A549 (cell line): ENCODE data around the gene PGM5. TPM values are rescaled to one million over a fixed set of nuclear protein-coding genes. Genes with fewer than 3 reads are reported as not detected.
"Not testable (repeated sequence)": the region's sequence is repeated elsewhere in the genome, so short reads cannot be mapped to it uniquely, and the experiment has no call there.

Source experiments
- ATAC-seq, 2 experiments: fragments of 200-7000 bp in 1 of 2; fragments of >200 bp in 1 of 2; cut with Nextera tagmentation in 1 of 2; cut with Tn5 transposase in 1 of 2; 3 replicates each; pipeline versions ENCODE4 v1.8.0 to v1.9.1; 2018 to 2020; ENCODE audit warnings: mild to moderate bottlenecking in 1 of 2, moderate library complexity in 1 of 2
- CTCF ChIA-PET: fragments of 300-600 bp; sonication (Branson Sonifier 250); formaldehyde crosslinking; extraction: SDS; loops from one replicate; lab custom pipeline; 2021; ENCODE audit warnings: antibody characterized with exemption, inconsistent platforms; lab: Yijun Ruan, JAX
- POLR2A ChIA-PET: fragments of 350-600 bp; formaldehyde crosslinking; extraction: SDS; loops from one replicate; lab custom pipeline; 2021; ENCODE audit warnings: antibody characterized with exemption, inconsistent platforms; lab: Yijun Ruan, JAX
- DNase-seq, 2 experiments: peaks; one replicate each; pipeline versions ENCODE4 v3.0.0 to v3.0.0-alpha.2; 2011 to 2016; ENCODE audit warnings: low read depth in 1 of 2, low spot score in 1 of 2
- FAIRE-seq: peaks from 2 replicates; lab custom pipeline; 2011; peaks lifted over from hg19 to GRCh38; lab: Jason Lieb, UNC
- H3K27ac ChIP-seq, 2 experiments: fragments of >200 bp; sonication (Bioruptor Twin); formaldehyde crosslinking; 3 replicates each; pipeline ENCODE4 v1.5.1; 2016 to 2017
- H3K4me1 ChIP-seq: fragments of >200 bp; sonication (Bioruptor Twin); formaldehyde crosslinking; 3 replicates; pipeline ENCODE4 v1.6.1; 2016
- H3K4me2 ChIP-seq: fragments of >200 bp; sonication (Bioruptor Twin); formaldehyde crosslinking; 3 replicates; pipeline ENCODE4 v1.6.1; 2016
- H3K4me3 ChIP-seq: fragments of >200 bp; sonication (Bioruptor Twin); formaldehyde crosslinking; 3 replicates; pipeline ENCODE4 v1.5.1; 2016
- H3K9me3 ChIP-seq: fragments of >200 bp; sonication (Bioruptor Twin); formaldehyde crosslinking; 3 replicates; pipeline ENCODE4 v1.6.1; 2016
- CBX2 ChIP-seq: fragments of 200-600 bp; sonication (generic); IDR thresholded peaks from 2 replicates; pipeline ENCODE4 v1.6.1; 2016; ENCODE audit warnings: low read depth, mild to moderate bottlenecking, borderline replicate concordance
- CTCF ChIP-seq: fragments of >200 bp; sonication (Bioruptor Twin); formaldehyde crosslinking; IDR thresholded peaks from 3 replicates; pipeline ENCODE4 v1.5.1; 2016
- ELK1 ChIP-seq: fragments of 150-350 bp; IDR thresholded peaks from 2 replicates; pipeline ENCODE4 v1.6.1; 2014; ENCODE audit warnings: low read depth, mild to moderate bottlenecking, low read length
- FOSB ChIP-seq: fragments of 250-450 bp; sonication (Bioruptor Pico); IDR thresholded peaks from 2 replicates; pipeline ENCODE4 v1.5.0; 2020; ENCODE audit warnings: mild to moderate bottlenecking, moderate library complexity
- FOXS1 ChIP-seq: fragments of 250-450 bp; sonication (Bioruptor Pico); IDR thresholded peaks from 2 replicates; pipeline ENCODE4 v1.5.0; 2020; ENCODE audit warnings: mild to moderate bottlenecking, moderate library complexity
- HOXA7 ChIP-seq: fragments of 250-450 bp; sonication (Bioruptor Pico); IDR thresholded peaks from 2 replicates; pipeline ENCODE4 v1.5.0; 2020; ENCODE audit warnings: mild to moderate bottlenecking, moderate library complexity
- MAFK ChIP-seq: fragments of 450-650 bp; IDR thresholded peaks from 2 replicates; pipeline ENCODE4 v1.6.1; 2014; ENCODE audit not compliant: partially characterized antibody
- RAD21 ChIP-seq, 2 experiments: fragments of >200 bp in 1 of 2; sonication (Bioruptor Twin) in 1 of 2; formaldehyde crosslinking in 1 of 2; IDR thresholded peaks in 1 of 2; conservative IDR thresholded peaks in 1 of 2; 2 replicates in 1 of 2; 3 replicates in 1 of 2; pipeline ENCODE4 v1.6.1; 2012 to 2018; ENCODE audit warnings: inconsistent platforms in 1 of 2
- RNF2 ChIP-seq: fragments of 200-600 bp; sonication (generic); IDR thresholded peaks from 2 replicates; pipeline ENCODE4 v1.6.1; 2016; ENCODE audit warnings: low read depth, mild to moderate bottlenecking, antibody characterized with exemption, moderate library complexity, borderline replicate concordance
- SREBF2 ChIP-seq: fragments of 450-650 bp; IDR thresholded peaks from 2 replicates; pipeline ENCODE4 v1.6.1; 2014; ENCODE audit warnings: mild to moderate bottlenecking, moderate library complexity
- ZFP36 ChIP-seq: fragments of 450-650 bp; IDR thresholded peaks from 2 replicates; pipeline ENCODE4 v1.6.1; 2014; ENCODE audit warnings: borderline replicate concordance; ENCODE audit not compliant: partially characterized antibody
- WGBS: methylation state at CpG from one replicate; pipeline ENCODE4 v1.1.6; 2017; ENCODE audit errors: missing lambda C conversion rate; 5-methylcytosine and 5-hydroxymethylcytosine counted together
- polyA plus RNA-seq, 4 experiments: library from polyadenylated mRNA; depleted of rRNA in 3 of 4; stranded (reverse); fragments of >200 nt; fragmentation: RNase III in 1 of 4; extraction: RNeasy Plus Mini Kit Qiagen cat#74134 plus additional on column Dnase treatment in 1 of 4; gene quantifications; 2 replicates in 3 of 4; 3 replicates in 1 of 4; pipeline ENCODE4 v1.2.3, GENCODE V29; 2011 to 2017

The PGM5 gene
- polyA plus RNA-seq, 2 of the 4 experiments (the other 2 are of a cell fraction), result 0.18 TPM; not detected in 1

- POLR2A ChIA-PET, ATAC-seq, FAIRE-seq, DNase-seq, H3K4me1 ChIP-seq, CTCF ChIA-PET, H3K4me2 ChIP-seq, H3K27ac ChIP-seq, H3K4me3 ChIP-seq, H3K9me3 ChIP-seq: not testable (repeated sequence)
Measured at GRCh38 chr9:68411865-68412264, 55.5 kb downstream of the PGM5 start.

GRCh38 chr9:68412754-68413153 lies 56.3 kb downstream of the PGM5 start:
- DNase-seq, H3K27ac ChIP-seq, CTCF ChIA-PET, H3K4me3 ChIP-seq, FAIRE-seq, ATAC-seq, H3K4me2 ChIP-seq, H3K9me3 ChIP-seq, H3K4me1 ChIP-seq, POLR2A ChIA-PET: not testable (repeated sequence)
- 53% methylated on average over 2 of the region's 2 CpGs for WGBS

- H3K4me1 ChIP-seq, FAIRE-seq, H3K4me2 ChIP-seq, H3K4me3 ChIP-seq, CTCF ChIA-PET, POLR2A ChIA-PET, H3K27ac ChIP-seq, ATAC-seq, H3K9me3 ChIP-seq, DNase-seq: not testable (repeated sequence)
- 60% methylated on average over 1 of the region's 1 CpG for WGBS
Measured at GRCh38 chr9:68415065-68415464, 58.7 kb downstream of the PGM5 start.

GRCh38 chr9:68416936-68417564 lies 60.6 kb downstream of the PGM5 start:
- FAIRE-seq, result no peak
- ChIA-PET CTCF (interaction anchor here (0.9 to 2.0 kb wide), 3 partner anchors 11 to 220 kb away, joined by 3 to 5 read pairs (median 4); no protein-coding TSS in a partner anchor), POLR2A (no interaction called here)
- Histone ChIP-seq H3K4me1 (no peaks in the 10 kb centered on the region), H3K27ac (no peak overlapping the region), H3K4me2 (no peak overlapping the region), H3K4me3 (no peak overlapping the region), H3K9me3 (no peaks in the 10 kb centered on the region)
- peak in 1 of 2 experiments; percentile 14 for DNase-seq
- ATAC-seq, result peak in 1 of 2 experiments; percentile 62; a peak in 2 of 6 replicates
- WGBS, result 55% methylated on average over 8 of the region's 8 CpGs
- TF ChIP-seq CTCF (0 out of 3 replicates have a peak, but pooled peaks have one; percentile 5), RNF2 (no peak)

- FAIRE-seq (no peak), ATAC-seq (no peak)
- POLR2A ChIA-PET, result no interaction called here
Measured at GRCh38 chr9:68417762-68418161, 61.4 kb downstream of the PGM5 start.

More at GRCh38 chr9:68417762-68418161, 61.4 kb downstream of the PGM5 start:
- Histone ChIP-seq H3K4me2 (no peak overlapping the region), H3K27ac (no peak overlapping the region), H3K4me1 (no peaks in the 10 kb centered on the region)
- TF ChIP-seq FOXS1 (CRISPR knock-in tag) (no peak), MAFK (no peak), ELK1 (no peak), CBX2 (no peak), RAD21 (conservative IDR thresholded peaks at IDR 0.05 in 1 of 2, IDR thresholded peaks at IDR 0.05 in 1 of 2) (no peak), FOSB (CRISPR knock-in tag) (no peak), SREBF2 (no peak), ZFP36 (no peak), HOXA7 (CRISPR knock-in tag) (no peak)
- TF ChIP-seq, all 56 proteins: peak for 0
- WGBS, result 58% methylated on average over 3 of the region's 3 CpGs
- CTCF ChIA-PET, result interaction anchor here (0.9 to 2.0 kb wide), 3 partner anchors 10 to 219 kb away, joined by 3 to 5 read pairs (median 4); no protein-coding TSS in a partner anchor
- Histone ChIP-seq H3K4me3 (no peak overlapping the region), H3K9me3 (no peaks in the 10 kb centered on the region)
- DNase-seq, result no peak
